ENCODE data around the gene DPEP1.

The DPEP1 gene

DNA sequence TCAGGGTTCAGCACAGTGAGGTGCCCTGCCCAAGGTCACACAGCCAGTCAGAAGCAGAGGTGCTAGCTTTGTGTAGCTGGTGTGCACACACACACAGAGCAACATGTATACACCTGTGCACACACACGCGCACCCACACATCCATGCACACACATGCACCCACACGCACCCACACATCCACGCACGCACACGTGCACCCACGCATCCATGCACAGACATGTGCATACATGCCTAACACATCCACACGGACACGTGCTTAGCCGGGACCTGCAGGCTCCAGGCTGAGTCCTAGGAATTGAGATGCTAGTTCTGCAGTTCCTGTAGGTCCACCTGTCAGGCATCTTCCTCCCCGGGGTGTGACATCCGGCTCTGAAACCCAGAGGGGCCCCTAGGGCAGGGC lies 13.0 kb upstream of the DPEP1 start:
- TF ChIP-seq, protein P1, sequence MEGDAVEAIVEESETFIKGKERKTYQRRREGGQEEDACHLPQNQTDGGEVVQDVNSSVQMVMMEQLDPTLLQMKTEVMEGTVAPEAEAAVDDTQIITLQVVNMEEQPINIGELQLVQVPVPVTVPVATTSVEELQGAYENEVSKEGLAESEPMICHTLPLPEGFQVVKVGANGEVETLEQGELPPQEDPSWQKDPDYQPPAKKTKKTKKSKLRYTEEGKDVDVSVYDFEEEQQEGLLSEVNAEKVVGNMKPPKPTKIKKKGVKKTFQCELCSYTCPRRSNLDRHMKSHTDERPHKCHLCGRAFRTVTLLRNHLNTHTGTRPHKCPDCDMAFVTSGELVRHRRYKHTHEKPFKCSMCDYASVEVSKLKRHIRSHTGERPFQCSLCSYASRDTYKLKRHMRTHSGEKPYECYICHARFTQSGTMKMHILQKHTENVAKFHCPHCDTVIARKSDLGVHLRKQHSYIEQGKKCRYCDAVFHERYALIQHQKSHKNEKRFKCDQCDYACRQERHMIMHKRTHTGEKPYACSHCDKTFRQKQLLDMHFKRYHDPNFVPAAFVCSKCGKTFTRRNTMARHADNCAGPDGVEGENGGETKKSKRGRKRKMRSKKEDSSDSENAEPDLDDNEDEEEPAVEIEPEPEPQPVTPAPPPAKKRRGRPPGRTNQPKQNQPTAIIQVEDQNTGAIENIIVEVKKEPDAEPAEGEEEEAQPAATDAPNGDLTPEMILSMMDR (conservative IDR thresholded peaks at IDR 0.05; ENCODE audit: control insufficient read depth, insufficient read depth, low read depth, low read length) = no peak
- no peak overlapping the region for H3K4me3 ChIP-seq (ENCODE audit: control insufficient read depth, low read depth, low read length)
- DNase-seq (ENCODE audit: low read depth) = no peak

DNA sequence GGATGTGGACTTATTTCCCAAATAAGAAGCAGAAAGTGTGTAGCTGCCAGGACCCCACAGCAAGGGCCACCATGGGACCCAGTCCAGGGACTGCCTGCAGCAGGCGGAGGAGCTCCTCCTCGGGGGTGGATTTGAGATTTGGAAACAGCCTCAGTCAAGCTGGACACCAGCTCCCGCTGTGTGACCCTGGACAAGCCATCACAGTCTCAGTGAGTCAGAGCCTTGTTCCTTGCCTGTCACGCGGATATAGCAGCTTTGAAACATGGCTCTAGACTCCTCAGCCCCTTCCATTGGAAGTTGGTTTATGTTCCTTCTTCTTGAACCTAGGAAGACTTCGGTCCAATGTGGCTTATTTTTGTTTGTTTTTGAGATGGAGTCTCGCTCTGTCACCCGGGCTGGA lies 12.5 kb upstream of the DPEP1 start:
- TF ChIP-seq, protein P1 (conservative IDR thresholded peaks at IDR 0.05; ENCODE audit: control insufficient read depth, insufficient read depth, low read depth, low read length) = no peak
- DNase-seq (ENCODE audit: low read depth) = no peak
- no peak overlapping the region for H3K4me3 ChIP-seq (ENCODE audit: control insufficient read depth, low read depth, low read length)

DNA sequence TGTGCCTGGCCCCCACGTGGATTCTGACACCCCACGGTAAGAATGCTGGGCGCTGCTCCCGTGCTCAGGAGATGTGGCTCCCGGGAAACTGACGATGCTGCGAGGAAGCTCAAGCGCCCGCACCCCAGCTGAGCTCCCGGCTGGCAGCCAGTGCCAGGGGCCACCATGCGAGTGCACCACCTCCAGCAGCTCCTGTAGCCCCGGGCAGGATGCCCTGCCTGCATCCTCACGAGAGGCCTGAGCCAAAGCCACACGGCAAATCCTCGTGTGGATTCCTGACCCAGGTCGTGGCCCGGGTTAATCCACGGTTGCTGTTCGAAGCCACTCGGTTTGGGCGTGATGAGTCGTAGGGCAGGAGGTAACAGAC lies 11.6 kb upstream of the DPEP1 start:
- TF ChIP-seq, protein P1 (conservative IDR thresholded peaks at IDR 0.05; ENCODE audit: control insufficient read depth, insufficient read depth, low read depth, low read length) = no peak
- H3K4me3 ChIP-seq (ENCODE audit: control insufficient read depth, low read depth, low read length) = no peak overlapping the region
- no peak for DNase-seq (ENCODE audit: low read depth)

DNA sequence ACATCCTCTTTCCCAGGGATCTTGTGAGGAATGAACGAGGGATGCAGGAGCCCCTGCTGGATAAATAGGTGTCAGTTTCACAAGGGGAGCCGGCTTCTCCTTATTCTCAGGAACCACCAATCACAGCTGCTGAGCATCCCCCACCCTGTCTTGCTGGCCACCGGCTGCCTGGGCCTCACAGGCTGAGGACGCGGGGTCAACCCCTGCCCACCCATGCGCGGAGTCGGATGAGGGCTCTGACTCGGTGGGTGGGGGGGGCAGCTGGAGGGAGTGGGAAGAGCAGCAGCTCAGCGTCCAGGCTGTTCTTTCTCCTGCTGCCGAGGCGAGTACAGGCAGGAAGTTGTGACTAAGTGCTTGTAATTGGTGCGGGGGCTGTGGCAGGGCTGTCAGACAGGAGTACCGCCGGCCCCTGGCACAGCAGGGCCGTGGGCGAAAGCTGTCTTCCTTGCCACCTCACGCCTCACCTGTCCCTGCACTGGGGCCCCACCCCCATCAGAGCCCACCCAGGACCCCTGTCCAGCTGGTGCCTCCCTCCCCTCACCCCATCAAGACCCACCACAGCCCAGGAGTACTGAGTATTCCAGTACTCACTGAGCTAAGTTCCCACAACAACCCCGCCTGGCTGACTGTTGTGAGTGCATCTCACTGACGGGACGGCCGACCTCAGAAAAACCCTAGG lies 11.0 kb upstream of the DPEP1 start:
- TF ChIP-seq, protein P1 (conservative IDR thresholded peaks at IDR 0.05; ENCODE audit: control insufficient read depth, insufficient read depth, low read depth, low read length) = no peak
- peak; percentile 86 for DNase-seq (ENCODE audit: low read depth)
- no peak overlapping the region for H3K4me3 ChIP-seq (ENCODE audit: control insufficient read depth, low read depth, low read length)

DNA sequence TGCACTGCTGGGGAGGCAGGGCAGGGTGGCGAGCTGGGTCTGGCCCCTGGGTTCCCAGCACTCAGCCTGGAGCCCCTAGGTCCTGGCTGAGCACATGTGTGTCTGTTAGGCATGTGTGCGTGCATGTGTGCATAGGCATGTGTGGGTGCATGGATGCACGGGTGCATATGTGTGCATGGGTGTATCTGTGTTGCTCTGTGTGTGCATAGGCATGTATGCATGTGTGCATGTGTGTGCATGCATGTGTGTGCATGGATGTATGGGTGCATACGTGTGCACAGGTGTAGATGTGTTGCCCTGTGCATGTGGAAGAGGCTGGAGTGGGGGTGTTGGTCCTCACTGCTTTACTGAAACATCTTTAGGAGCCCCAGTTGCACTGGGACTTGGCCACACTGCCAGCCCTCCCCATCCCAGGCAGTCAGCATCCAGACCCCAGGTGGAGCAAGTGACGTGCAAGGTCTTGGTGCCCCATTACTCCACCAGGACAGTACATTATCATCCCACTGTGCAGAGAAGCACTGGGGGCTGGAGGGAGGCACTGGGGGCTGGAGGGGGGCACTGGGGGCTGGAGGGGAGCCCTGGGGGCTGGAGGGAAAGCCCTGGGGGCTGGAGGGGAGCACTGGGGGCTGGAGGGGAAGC lies 10.4 kb upstream of the DPEP1 start:
- no peak overlapping the region for H3K4me3 ChIP-seq (ENCODE audit: control insufficient read depth, low read depth, low read length)
- DNase-seq (ENCODE audit: low read depth) = no peak
- TF ChIP-seq, protein P1 (conservative IDR thresholded peaks at IDR 0.05; ENCODE audit: control insufficient read depth, insufficient read depth, low read depth, low read length) = no peak

DNA sequence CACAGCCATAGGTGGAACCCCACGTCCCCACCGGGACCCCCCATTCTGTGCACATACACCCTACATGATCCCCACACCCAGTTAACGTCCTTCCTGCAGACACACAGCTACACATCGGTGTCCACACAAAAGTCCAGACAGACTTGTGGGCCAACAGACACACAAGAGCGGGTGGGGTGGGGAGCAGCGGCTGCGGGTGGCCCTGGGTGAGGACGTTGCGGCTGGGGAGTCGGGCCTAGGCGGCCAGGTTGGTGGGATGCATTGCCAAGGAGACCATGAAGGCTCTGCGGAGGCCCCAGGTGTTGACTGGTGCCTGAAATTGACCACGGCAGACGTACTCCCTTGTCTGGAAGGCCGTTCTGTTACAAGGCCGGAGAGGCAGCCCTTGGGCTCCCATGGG lies 8.7 kb upstream of the DPEP1 start:
- TF ChIP-seq, protein P1 (conservative IDR thresholded peaks at IDR 0.05; ENCODE audit: control insufficient read depth, insufficient read depth, low read depth, low read length) = no peak
- H3K4me3 ChIP-seq (ENCODE audit: control insufficient read depth, low read depth, low read length) = no peak overlapping the region
- DNase-seq (ENCODE audit: low read depth) = no peak
